Adrenal gland (tissue), 5 donors: ENCODE data around the gene RNF220.

ENCODE experiments used
- POLR2A ChIP-seq, 2 donors: fragments of 450-650 bp; IDR thresholded peaks; one replicate each; pipeline ENCODE4 v1.6.1; 2017; ENCODE audit warnings: antibody characterized with exemption in 2 of 2, mild to moderate bottlenecking in 2 of 2, moderate library complexity in 1 of 2
- TF ChIP-seq, protein P1 (sequence below), 6 experiments: fragments of 450-650 bp in 4 of 6; fragments of 200-600 bp in 2 of 6; sonication (generic) in 1 of 6; IDR thresholded peaks; 1 replicate in 5 of 6; 2 replicates in 1 of 6; pipeline versions ENCODE4 v1.5.1 to v1.8.0; 2016 to 2021; ENCODE audit warnings: antibody characterized with exemption in 6 of 6, mild to moderate bottlenecking in 2 of 6, moderate library complexity in 1 of 6
- donor health status: DM: no; HTN: no; CAD: no.

DNA sequence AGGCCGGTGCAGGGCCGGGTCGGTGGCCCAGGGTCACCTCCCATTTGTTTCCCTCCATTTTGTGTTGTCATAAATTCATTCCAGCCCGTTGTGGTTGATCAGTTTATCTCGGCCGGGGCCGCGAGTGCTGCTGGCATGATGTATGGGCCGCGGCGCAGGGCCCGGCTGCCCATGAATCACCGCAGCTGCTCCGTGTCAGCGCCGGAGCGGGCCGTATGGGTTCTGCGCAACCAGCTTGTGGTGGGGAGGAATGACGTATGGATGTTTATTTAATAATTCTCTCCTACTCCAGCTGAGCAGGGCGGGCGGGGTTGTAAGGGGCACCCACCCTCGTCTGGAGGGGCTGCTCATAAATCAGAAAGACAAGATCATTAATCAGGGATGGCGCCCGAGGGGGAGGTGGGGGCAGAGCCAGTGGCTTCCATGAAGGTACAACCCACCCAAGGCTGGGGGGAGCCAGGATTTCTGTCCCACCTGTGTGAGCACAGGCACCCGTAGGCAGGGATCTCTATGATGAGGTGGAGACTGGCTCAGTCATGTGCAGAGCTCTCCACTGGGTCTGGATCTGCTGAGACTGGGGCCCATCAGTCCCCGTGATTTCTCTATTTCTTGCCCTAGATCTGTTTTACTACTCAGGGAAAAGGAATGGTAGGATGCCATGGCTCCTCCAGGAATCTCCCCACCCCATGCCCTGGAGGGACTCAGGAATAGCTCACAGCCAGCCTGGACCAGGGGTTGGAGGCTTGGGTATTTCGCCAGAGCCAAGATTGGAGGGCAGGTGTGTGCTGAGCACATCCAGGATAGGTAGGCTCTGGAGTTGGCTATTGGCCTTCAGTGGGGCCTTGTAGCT is 241.4 kb downstream of the RNF220 start:
- TF ChIP-seq, protein P1, sequence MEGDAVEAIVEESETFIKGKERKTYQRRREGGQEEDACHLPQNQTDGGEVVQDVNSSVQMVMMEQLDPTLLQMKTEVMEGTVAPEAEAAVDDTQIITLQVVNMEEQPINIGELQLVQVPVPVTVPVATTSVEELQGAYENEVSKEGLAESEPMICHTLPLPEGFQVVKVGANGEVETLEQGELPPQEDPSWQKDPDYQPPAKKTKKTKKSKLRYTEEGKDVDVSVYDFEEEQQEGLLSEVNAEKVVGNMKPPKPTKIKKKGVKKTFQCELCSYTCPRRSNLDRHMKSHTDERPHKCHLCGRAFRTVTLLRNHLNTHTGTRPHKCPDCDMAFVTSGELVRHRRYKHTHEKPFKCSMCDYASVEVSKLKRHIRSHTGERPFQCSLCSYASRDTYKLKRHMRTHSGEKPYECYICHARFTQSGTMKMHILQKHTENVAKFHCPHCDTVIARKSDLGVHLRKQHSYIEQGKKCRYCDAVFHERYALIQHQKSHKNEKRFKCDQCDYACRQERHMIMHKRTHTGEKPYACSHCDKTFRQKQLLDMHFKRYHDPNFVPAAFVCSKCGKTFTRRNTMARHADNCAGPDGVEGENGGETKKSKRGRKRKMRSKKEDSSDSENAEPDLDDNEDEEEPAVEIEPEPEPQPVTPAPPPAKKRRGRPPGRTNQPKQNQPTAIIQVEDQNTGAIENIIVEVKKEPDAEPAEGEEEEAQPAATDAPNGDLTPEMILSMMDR (IDR thresholded peaks at IDR 0.05), result no peak
- no peak for TF ChIP-seq POLR2A (IDR thresholded peaks at IDR 0.05)
